ENCODE results near the gene TPCN2. TPM values are rescaled to one million over a fixed set of nuclear protein-coding genes. Genes with fewer than 3 reads are reported as not detected.

The TPCN2 gene
- total RNA-seq, 5 donors from 2014 or later (not counting 1 experiment from before 2014, with no cell fraction given): 14.9 to 34.3 (median 19.4) TPM

DNA sequence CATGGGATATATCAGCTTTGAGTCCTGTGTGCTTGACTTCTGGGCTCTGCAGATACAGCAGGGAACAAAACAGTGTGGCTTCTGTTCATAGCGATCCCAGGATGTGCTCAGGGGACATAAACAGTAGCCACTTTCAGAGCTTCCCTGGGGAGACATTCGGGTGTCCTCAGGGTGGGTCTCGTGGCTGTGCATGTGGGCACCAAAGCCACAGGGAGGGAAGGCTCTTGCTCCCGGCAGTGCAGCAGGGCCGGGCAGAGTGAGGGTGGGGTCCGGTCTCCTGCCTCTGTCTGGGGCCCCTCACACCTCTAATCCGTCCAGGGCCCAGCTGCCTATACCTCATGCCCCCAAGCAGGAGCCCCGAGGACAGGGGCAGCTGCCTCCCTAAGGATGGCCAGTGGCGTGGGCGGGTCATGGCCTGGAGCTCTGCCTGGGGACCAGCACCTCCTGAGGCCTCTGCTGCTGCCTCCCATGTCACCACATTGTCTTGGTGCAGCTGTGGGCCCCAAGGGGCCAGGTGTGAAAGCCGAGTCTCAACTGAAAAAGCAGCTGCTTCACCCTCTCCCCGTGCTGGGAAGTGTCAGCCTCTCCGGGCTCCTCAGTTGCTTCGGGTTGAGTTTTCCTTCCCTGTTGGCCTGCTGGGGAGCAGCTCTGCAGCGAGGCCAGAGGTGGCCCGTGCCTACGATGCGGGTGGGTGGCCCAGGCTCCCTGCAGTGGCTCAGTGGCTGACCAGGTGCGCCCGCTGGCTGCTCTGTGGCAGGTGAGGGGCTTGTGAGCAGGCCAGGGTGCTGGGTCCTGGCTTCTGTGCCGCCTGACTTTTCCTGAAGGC lies 3.8 kb downstream of the TPCN2 start:
- 68% methylated on average over 20 of the region's 21 CpGs for WGBS (ENCODE audit: insufficient coverage)
- H3K4me1 Mint-ChIP-seq: peaks cover 23 to 48% (median 28%) of the 10 kb centered on the region in 3 donors
- ATAC-seq (replicated peaks in 1 of 4) (no peak), DNase-seq (no peak)
- Histone ChIP-seq H3K9me3 (no peaks in the 10 kb centered on the region), H3K27me3 (replicated peaks in 1 of 2; ENCODE audit: control insufficient read depth in 2 of 2, extremely low read depth in 1 of 2, insufficient read depth in 2 of 2, low read length in 1 of 2) (no peaks in the 10 kb centered on the region), H3K27ac (ENCODE audit: low read length) (no peak overlapping the region), H3K36me3 (ENCODE audit: control insufficient read depth in 2 of 2, extremely low read depth in 1 of 2, insufficient read depth in 1 of 2, low read length in 1 of 2) (peaks cover 2 to 5% of the 10 kb centered on the region in 2 donors), H3K4me3 (ENCODE audit: control insufficient read depth in 1 of 2, extremely low read depth in 1 of 2, low read length in 1 of 2) (no peak overlapping the region), H3K4me1 (ENCODE audit: control insufficient read depth in 1 of 2, extremely low read depth in 1 of 2, insufficient read depth in 2 of 2, low read length in 2 of 2) (peaks cover 10 to 62% of the 10 kb centered on the region in 2 experiments)
- peak overlapping the region in 1 of 2 donors; percentile 57 for H3K27ac Mint-ChIP-seq
- peaks cover 5% of the 10 kb centered on the region for H3K36me3 Mint-ChIP-seq
- ChIA-PET POLR2A (no interaction called here), CTCF (no interaction called here)
- no peaks in the 10 kb centered on the region for H3K9me3 Mint-ChIP-seq
- H3K4me3 Mint-ChIP-seq: no peak overlapping the region
- H3K27me3 Mint-ChIP-seq: no peaks in the 10 kb centered on the region

DNA sequence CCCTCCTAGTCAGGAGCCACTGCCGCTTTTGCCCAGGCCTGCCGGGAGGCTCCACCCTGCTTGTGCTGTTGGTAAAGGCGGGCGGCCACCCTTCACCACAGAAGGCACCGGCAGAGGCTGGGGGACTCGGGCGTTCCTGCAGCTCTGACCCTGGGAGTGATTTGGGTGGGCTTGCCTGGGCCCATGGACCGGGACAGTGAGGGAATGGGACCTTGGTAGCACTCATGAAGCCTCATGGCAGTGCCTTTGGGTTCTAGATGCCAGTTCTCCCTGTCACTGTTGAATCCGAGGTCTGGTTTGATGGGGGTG lies 4.4 kb downstream of the TPCN2 start:
- Mint-ChIP-seq H3K27ac (no peak overlapping the region), H3K4me1 (peaks cover 23 to 43% (median 27%) of the 10 kb centered on the region in 3 donors)
- H3K4me1 ChIP-seq (ENCODE audit: control insufficient read depth in 1 of 2, extremely low read depth in 1 of 2, insufficient read depth in 2 of 2, low read length in 2 of 2): peaks cover 10 to 59% of the 10 kb centered on the region in 2 experiments

DNA sequence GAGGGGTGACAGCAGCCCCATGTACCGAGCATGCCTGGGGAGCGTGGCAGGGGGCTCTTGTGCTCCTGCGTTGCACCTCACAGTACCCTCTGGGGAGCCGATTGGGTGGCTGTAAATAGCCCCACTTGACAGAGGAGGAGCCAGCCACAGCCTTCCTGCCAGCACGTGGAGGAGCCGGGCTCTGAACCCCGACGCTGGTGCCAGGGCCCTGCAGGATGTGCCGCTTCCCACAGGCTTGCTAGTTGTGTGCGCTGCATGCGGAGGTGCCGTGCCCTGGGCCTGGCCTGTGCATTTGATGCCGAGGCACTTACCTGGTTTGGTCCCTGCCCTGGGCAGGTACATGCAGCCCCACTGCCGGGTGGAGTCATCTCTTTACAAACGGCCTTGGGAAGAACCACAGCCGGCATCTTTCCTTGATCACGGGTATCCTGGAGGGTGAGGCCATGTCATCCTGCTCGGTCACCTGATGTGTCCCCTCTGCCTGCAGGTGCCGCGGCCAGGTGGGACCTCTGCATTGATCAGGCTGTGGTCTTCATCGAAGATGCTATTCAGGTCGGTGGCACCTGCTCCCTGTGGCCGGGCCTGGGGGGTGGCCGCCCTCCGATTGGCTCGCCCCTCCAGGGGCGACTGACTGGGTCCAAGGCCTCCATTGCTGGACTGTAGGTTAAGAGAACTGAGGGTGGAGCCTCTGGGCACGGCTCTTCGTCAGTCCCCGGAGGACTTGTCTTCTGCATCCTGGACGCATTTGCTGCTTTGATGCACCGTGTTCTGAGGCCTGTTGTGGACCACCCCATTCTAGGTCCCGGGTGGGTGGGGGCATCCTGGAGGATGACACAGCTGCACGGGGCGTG lies 5.0 kb downstream of the TPCN2 start:
- ChIA-PET CTCF (no interaction called here), POLR2A (no interaction called here)
- H3K9me3 Mint-ChIP-seq: no peaks in the 10 kb centered on the region
- H3K27me3 ChIP-seq (replicated peaks in 1 of 2; ENCODE audit: control insufficient read depth in 2 of 2, extremely low read depth in 1 of 2, insufficient read depth in 2 of 2, low read length in 1 of 2): no peaks in the 10 kb centered on the region
- no peak overlapping the region for H3K27ac ChIP-seq (ENCODE audit: low read length)
- H3K36me3 ChIP-seq (ENCODE audit: control insufficient read depth in 2 of 2, extremely low read depth in 1 of 2, insufficient read depth in 1 of 2, low read length in 1 of 2): peaks cover 5 to 7% of the 10 kb centered on the region in 2 donors
- no peak overlapping the region for H3K4me3 Mint-ChIP-seq
- peaks cover 9 to 55% of the 10 kb centered on the region in 2 experiments for H3K4me1 ChIP-seq (ENCODE audit: control insufficient read depth in 1 of 2, extremely low read depth in 1 of 2, insufficient read depth in 2 of 2, low read length in 2 of 2)
- peaks cover 5% of the 10 kb centered on the region for H3K36me3 Mint-ChIP-seq
- H3K4me1 Mint-ChIP-seq: peaks cover 23 to 40% (median 24%) of the 10 kb centered on the region in 3 donors
- DNase-seq (no peak), ATAC-seq (replicated peaks in 1 of 4) (no peak)
- no peaks in the 10 kb centered on the region for H3K27me3 Mint-ChIP-seq
- no peaks in the 10 kb centered on the region for H3K9me3 ChIP-seq
- no peak overlapping the region for H3K4me3 ChIP-seq (ENCODE audit: control insufficient read depth in 1 of 2, extremely low read depth in 1 of 2, low read length in 1 of 2)
- 83% methylated on average over 34 of the region's 35 CpGs for WGBS (ENCODE audit: insufficient coverage)
- no peak overlapping the region for H3K27ac Mint-ChIP-seq

More for the DNA sequence above, 4.4 kb downstream of the TPCN2 start:
- ATAC-seq (replicated peaks in 1 of 4): no peak
- ChIA-PET POLR2A (no interaction called here), CTCF (no interaction called here)
- H3K36me3 Mint-ChIP-seq: peaks cover 5% of the 10 kb centered on the region
- H3K9me3 ChIP-seq: no peaks in the 10 kb centered on the region
- H3K27ac ChIP-seq (ENCODE audit: low read length): no peak overlapping the region
- H3K4me3 Mint-ChIP-seq: no peak overlapping the region
- peaks cover 5 to 6% of the 10 kb centered on the region in 2 donors for H3K36me3 ChIP-seq (ENCODE audit: control insufficient read depth in 2 of 2, extremely low read depth in 1 of 2, insufficient read depth in 1 of 2, low read length in 1 of 2)
- H3K27me3 ChIP-seq (replicated peaks in 1 of 2; ENCODE audit: control insufficient read depth in 2 of 2, extremely low read depth in 1 of 2, insufficient read depth in 2 of 2, low read length in 1 of 2): no peaks in the 10 kb centered on the region
- WGBS (ENCODE audit: insufficient coverage): 91% methylated on average over 9 of the region's 9 CpGs
- DNase-seq: no peak
- no peaks in the 10 kb centered on the region for H3K27me3 Mint-ChIP-seq
- H3K9me3 Mint-ChIP-seq: no peaks in the 10 kb centered on the region
- no peak overlapping the region for H3K4me3 ChIP-seq (ENCODE audit: control insufficient read depth in 1 of 2, extremely low read depth in 1 of 2, low read length in 1 of 2)

DNA sequence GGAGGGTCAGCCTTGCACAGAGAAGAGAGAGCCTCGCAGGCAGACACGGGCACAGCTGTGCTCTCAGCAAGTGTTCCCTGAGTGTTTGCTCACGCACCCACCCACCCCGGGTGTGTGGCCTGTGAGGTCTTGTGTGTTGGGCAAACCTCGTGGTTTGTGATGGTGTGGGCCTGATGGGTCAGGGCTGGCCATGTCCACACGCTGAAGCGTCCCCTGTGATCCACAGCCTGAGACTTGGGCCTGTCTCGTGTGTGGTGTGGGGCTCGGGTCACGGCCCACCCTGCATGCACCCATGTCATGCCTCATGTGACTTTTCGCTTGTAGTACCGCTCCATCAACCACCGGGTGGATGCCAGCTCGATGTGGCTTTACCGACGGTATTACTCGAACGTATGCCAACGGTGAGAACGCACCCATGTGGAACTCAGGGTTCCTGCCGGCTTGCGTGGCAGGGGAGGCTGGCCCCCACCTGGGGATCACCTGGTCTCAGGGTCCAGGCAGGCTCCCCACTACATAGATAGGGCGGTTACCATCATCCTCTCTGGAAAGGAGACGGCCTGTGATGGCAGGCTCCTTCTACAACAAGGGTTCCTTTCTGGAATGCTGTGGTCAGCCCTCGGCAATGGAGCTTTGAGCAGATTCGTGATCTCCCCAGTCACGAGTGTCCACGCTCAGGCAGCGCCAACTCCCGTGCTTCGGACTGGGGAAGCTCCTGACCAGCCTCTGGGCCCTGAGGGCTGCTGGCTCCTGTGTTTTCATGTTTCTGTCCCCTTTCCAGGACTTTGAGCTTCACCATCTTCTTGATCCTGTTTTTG lies 5.9 kb downstream of the TPCN2 start:
- 96% methylated on average over 29 of the region's 31 CpGs for WGBS (ENCODE audit: insufficient coverage)
- no peak for DNase-seq
- H3K4me1 ChIP-seq (ENCODE audit: control insufficient read depth in 1 of 2, extremely low read depth in 1 of 2, insufficient read depth in 2 of 2, low read length in 2 of 2): peaks cover 4 to 50% of the 10 kb centered on the region in 2 experiments
- peaks cover 5 to 10% of the 10 kb centered on the region in 2 donors for H3K36me3 ChIP-seq (ENCODE audit: control insufficient read depth in 2 of 2, extremely low read depth in 1 of 2, insufficient read depth in 1 of 2, low read length in 1 of 2)
- Mint-ChIP-seq H3K4me3 (no peak overlapping the region), H3K27me3 (no peaks in the 10 kb centered on the region), H3K4me1 (peaks cover 23 to 38% (median 23%) of the 10 kb centered on the region in 3 donors), H3K27ac (no peak overlapping the region), H3K9me3 (no peaks in the 10 kb centered on the region), H3K36me3 (peaks cover 5% of the 10 kb centered on the region)
- H3K9me3 ChIP-seq: no peaks in the 10 kb centered on the region
- ChIA-PET CTCF (no interaction called here), POLR2A (no interaction called here)
- ATAC-seq (replicated peaks in 1 of 4): no peak
- H3K4me3 ChIP-seq (ENCODE audit: control insufficient read depth in 1 of 2, extremely low read depth in 1 of 2, low read length in 1 of 2): no peak overlapping the region
- no peak overlapping the region for H3K27ac ChIP-seq (ENCODE audit: low read length)
- no peaks in the 10 kb centered on the region for H3K27me3 ChIP-seq (replicated peaks in 1 of 2; ENCODE audit: control insufficient read depth in 2 of 2, extremely low read depth in 1 of 2, insufficient read depth in 2 of 2, low read length in 1 of 2)

DNA sequence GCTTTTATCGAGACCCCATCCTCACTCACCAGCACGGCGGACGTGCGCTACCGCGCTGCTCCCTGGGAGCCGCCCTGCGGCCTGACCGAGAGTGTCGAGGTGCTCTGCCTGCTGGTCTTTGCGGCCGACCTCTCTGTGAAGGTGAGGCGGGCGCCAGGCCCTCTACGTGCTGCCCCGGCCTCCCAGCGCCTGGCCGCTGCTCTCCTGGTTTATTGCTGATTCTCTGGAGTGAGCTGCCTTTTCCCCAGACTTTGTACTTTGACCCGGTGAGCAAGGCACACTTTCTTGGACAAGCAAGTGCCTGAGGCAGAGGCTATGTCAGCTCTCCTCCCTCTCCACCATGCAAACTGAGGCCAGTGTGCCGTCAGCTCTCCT lies 6.5 kb downstream of the TPCN2 start:
- H3K4me3 Mint-ChIP-seq: no peak overlapping the region
- H3K4me1 Mint-ChIP-seq: peaks cover 18 to 32% (median 19%) of the 10 kb centered on the region in 3 donors
- DNase-seq (no peak), ATAC-seq (replicated peaks in 1 of 4) (no peak)
- Histone ChIP-seq H3K9me3 (no peaks in the 10 kb centered on the region), H3K27ac (ENCODE audit: low read length) (no peak overlapping the region), H3K4me3 (ENCODE audit: control insufficient read depth in 1 of 2, extremely low read depth in 1 of 2, low read length in 1 of 2) (no peak overlapping the region), H3K4me1 (ENCODE audit: control insufficient read depth in 1 of 2, extremely low read depth in 1 of 2, insufficient read depth in 2 of 2, low read length in 2 of 2) (peaks cover 0 to 44% of the 10 kb centered on the region in 2 experiments), H3K36me3 (ENCODE audit: control insufficient read depth in 2 of 2, extremely low read depth in 1 of 2, insufficient read depth in 1 of 2, low read length in 1 of 2) (peaks cover 10 to 11% of the 10 kb centered on the region in 2 donors), H3K27me3 (replicated peaks in 1 of 2; ENCODE audit: control insufficient read depth in 2 of 2, extremely low read depth in 1 of 2, insufficient read depth in 2 of 2, low read length in 1 of 2) (no peaks in the 10 kb centered on the region)
- 93% methylated on average over 3 of the region's 21 CpGs for WGBS (ENCODE audit: insufficient coverage)
- H3K27me3 Mint-ChIP-seq: no peaks in the 10 kb centered on the region
- ChIA-PET CTCF (interaction anchor here in 1 of 2 donors (1.0 kb wide), 1 partner anchor 242 kb away, joined by 3 read pairs; no protein-coding TSS in a partner anchor), POLR2A (no interaction called here)
- H3K9me3 Mint-ChIP-seq: no peaks in the 10 kb centered on the region
- peaks cover 5% of the 10 kb centered on the region for H3K36me3 Mint-ChIP-seq
- H3K27ac Mint-ChIP-seq: no peak overlapping the region

All from T-cell (primary cell).